Esophagus squamous epithelium (tissue), 4 donors: ENCODE results near the gene RBCK1.

Experiments
- CTCF ChIP-seq, 6 experiments: fragments of 450-650 bp in 4 of 6; fragments of 200-600 bp in 2 of 6; sonication (generic) in 2 of 6; IDR thresholded peaks; one replicate each; pipeline ENCODE4 v1.5.1; 2016 to 2019; ENCODE audit warnings: antibody characterized with exemption in 6 of 6, mild to moderate bottlenecking in 4 of 6, moderate library complexity in 4 of 6
- POLR2A ChIP-seq, 4 donors: fragments of 450-650 bp; IDR thresholded peaks; one replicate each; pipeline ENCODE4 v1.6.1; 2017; ENCODE audit warnings: antibody characterized with exemption in 4 of 4, mild to moderate bottlenecking in 4 of 4, moderate library complexity in 3 of 4

GRCh38 chr20:426566-426965 lies 18.5 kb downstream of the RBCK1 start:
- TF ChIP-seq CTCF (IDR thresholded peaks at IDR 0.05) (no peak), POLR2A (IDR thresholded peaks at IDR 0.05) (no peak)
